Neural cell (in vitro differentiated cells): Measurements from ENCODE around the gene TMEM253.

ENCODE experiments used
- RAD21 ChIP-seq: fragments of 450-650 bp; conservative IDR thresholded peaks from 2 replicates; pipeline ENCODE4 v1.6.1; 2014; ENCODE audit warnings: antibody characterized with exemption, mild to moderate bottlenecking, moderate library complexity
- SMC3 ChIP-seq: fragments of 450-650 bp; conservative IDR thresholded peaks from 2 replicates; pipeline ENCODE4 v1.6.1; 2014; ENCODE audit warnings: antibody characterized with exemption, mild to moderate bottlenecking, moderate library complexity; ENCODE audit not compliant: poor library complexity
- TF ChIP-seq, protein P1 (sequence below): fragments of 450-650 bp; IDR thresholded peaks from 2 replicates; pipeline ENCODE4 v1.5.1; 2014; ENCODE audit warnings: antibody characterized with exemption, mild to moderate bottlenecking, moderate library complexity; ENCODE audit not compliant: poor library complexity, severe bottlenecking

DNA sequence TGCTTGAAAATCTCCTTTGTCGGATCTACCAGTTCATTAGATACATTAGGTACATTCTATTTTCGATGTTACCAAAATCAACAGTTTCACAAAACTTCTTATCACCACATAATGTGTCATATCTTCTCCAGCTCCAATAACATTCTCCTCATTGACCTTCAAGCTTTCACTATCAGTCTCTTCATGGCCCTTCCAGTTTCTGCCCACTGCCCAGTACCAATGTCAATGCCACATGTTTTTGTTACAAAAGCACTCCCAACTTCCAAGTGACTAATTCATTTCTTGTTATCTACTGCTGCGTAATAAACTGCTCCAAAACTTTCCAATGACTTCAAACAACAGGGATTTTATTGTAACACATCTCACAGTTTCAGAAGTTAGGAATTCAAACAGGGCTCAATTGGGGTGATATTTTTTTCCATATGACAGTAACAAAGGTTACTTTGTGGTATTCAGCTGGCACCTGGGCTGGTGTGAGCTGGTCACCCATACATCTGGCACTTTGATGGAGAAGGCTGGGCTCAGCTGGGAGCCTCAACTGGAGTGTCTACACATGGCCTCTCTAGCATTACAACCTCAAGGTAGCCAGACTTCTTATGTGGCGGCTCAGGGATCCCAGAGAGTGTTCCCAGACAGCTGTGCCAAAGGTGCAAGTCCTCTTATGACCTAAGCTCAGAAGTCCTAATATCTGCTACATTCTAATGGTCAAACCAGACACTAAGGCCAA is 48.9 kb downstream of the TMEM253 start:
- TF ChIP-seq, protein P1, sequence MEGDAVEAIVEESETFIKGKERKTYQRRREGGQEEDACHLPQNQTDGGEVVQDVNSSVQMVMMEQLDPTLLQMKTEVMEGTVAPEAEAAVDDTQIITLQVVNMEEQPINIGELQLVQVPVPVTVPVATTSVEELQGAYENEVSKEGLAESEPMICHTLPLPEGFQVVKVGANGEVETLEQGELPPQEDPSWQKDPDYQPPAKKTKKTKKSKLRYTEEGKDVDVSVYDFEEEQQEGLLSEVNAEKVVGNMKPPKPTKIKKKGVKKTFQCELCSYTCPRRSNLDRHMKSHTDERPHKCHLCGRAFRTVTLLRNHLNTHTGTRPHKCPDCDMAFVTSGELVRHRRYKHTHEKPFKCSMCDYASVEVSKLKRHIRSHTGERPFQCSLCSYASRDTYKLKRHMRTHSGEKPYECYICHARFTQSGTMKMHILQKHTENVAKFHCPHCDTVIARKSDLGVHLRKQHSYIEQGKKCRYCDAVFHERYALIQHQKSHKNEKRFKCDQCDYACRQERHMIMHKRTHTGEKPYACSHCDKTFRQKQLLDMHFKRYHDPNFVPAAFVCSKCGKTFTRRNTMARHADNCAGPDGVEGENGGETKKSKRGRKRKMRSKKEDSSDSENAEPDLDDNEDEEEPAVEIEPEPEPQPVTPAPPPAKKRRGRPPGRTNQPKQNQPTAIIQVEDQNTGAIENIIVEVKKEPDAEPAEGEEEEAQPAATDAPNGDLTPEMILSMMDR: no peak
- TF ChIP-seq RAD21: no peak
- no peak for TF ChIP-seq SMC3
